ENCODE measurements around the gene NPAS2. TPM values are rescaled to one million over a fixed set of nuclear protein-coding genes. Genes with fewer than 3 reads are reported as not detected.
A peak's percentile ranks its signal among the peaks of the same experiment; 100 is the strongest.

Gene NPAS2
- total RNA-seq, 2 donors from 2014 or later, result 4.6 to 5.9 TPM

DNA sequence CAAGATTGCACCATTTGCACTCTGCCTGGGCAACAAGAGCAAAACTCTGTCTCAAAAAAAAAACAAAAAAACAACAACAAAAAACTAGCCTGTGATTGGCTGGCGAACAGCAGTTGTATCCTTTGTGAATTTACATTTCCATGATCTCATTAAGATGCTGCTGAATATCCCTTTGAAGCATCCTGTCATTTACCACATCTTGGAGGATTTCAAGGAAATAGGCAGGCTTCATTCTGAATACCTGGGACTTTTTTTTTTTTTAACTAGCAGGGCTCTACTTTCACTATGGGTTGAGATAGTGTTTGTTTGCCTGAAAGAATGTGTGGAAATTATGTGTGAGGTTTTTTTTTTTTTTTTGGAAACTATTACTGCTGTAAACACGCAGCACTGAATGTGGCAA, 132.6 kb downstream of the NPAS2 start:
- ATAC-seq, result no peak
- Mint-ChIP-seq H3K27ac (no peak overlapping the region), H3K27me3 (peaks cover 7% of the 10 kb centered on the region), H3K36me3 (ENCODE audit: low read depth) (peaks cover 9% of the 10 kb centered on the region), H3K4me1 (peaks cover 2% of the 10 kb centered on the region), H3K4me3 (no peak overlapping the region)
- no peaks in the 10 kb centered on the region for H3K9me3 ChIP-seq (ENCODE audit: control insufficient read depth, low read length, poor library complexity, severe bottlenecking)
- DNase-seq, result no peak

DNA sequence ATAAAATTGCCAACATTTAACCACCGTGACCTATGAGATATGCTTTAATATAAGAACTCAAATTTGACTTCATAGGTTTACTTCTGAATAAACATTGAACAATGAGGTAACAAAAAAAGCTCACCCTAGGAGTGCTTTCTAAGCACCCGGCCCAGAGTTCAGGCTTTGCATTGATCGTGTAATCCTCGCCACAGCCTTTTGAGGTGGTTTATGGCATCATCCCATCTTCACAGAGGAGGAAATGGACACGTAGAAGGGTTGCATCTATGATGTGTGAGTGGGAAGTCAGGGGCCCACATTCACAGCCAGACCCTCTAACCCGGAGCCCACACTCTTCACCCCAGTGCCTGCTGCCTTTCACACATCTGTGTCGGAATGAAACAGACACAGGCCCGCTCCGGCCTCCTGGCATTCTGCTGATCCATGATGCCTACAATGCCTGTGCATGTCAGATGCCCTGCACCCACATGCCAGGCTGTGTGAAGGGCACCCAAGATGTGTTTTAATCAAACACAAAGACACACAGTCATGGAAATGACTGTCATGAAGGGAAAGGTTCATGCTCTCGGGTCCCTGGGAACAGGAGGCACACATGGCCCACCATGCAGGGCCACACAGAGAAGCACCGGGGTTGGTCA, 133.6 kb downstream of the NPAS2 start:
- ATAC-seq (peak; percentile 63), DNase-seq (no peak)
- Mint-ChIP-seq H3K27me3 (peaks cover 7% of the 10 kb centered on the region), H3K4me3 (no peak overlapping the region), H3K27ac (no peak overlapping the region), H3K4me1 (peaks cover 2% of the 10 kb centered on the region), H3K36me3 (ENCODE audit: low read depth) (peaks cover 9% of the 10 kb centered on the region)
- no peaks in the 10 kb centered on the region for H3K9me3 ChIP-seq (ENCODE audit: control insufficient read depth, low read length, poor library complexity, severe bottlenecking)

DNA sequence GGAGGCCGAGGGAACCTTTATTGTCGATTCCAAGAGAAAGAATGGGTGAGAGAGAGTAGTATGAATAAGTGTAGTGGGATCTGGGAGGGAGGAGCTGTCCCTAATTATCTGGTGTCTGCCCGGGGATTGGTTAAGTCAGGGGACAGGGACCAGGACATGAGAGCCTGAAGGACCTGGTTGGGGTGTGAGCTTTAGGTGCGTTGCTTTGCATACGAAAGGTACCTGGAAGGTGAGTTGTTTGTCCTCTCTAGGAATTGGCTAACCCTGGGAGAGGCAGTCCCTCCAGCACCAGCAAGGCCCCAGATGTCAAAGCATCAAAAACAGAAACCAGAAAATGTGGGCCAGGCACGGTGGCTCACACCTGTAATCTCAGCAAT, 134.1 kb downstream of the NPAS2 start:
- DNase-seq, result no peak
- Mint-ChIP-seq H3K27me3 (peaks cover 7% of the 10 kb centered on the region), H3K4me3 (no peak overlapping the region), H3K36me3 (ENCODE audit: low read depth) (peaks cover 9% of the 10 kb centered on the region), H3K27ac (no peak overlapping the region), H3K4me1 (peaks cover 2% of the 10 kb centered on the region)
- no peak for ATAC-seq
- H3K9me3 ChIP-seq (ENCODE audit: control insufficient read depth, low read length, poor library complexity, severe bottlenecking), result no peaks in the 10 kb centered on the region

DNA sequence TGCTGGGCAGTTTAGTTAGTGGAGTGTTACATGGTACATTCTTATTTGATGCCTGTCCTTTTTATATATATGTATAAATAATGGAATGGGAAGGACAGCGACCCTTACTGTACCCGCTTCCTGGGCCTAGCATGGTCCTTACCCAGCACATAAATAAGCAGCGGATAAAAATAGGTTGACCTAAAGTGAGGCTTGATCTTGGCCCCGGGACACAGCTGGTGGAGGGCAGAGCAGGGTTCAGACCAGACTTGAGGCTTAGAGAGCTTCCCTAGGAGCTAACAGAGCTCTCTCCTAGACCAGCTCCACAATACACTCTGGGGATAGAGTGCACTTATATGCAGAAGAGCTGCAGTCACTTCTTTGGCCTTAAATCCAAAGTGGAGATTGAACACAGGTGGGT, 135.3 kb downstream of the NPAS2 start:
- Mint-ChIP-seq H3K4me3 (no peak overlapping the region), H3K4me1 (peaks cover 5% of the 10 kb centered on the region), H3K27me3 (peaks cover 7% of the 10 kb centered on the region), H3K36me3 (ENCODE audit: low read depth) (peaks cover 9% of the 10 kb centered on the region), H3K27ac (no peak overlapping the region)
- DNase-seq, result no peak
- no peak for ATAC-seq
- no peaks in the 10 kb centered on the region for H3K9me3 ChIP-seq (ENCODE audit: control insufficient read depth, low read length, poor library complexity, severe bottlenecking)

DNA sequence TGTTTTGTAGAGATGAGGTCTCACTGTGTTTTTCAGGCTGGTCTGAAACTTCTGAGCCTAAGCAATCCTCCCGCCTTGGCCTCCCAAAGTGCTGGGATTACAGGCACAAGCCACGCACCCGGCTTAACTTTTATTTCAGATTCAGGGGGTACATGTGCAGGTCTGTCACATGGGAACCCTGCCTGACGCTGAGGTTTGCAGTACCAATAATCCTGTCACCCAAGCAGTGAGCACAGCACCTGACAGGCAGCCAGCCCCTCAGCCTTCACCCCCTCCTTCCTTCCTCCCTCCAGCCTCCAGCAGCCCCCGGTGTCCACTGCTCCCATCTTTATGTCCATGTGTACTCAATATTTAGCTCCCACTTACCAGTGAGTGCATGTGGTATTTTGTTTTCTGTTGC, 136.1 kb downstream of the NPAS2 start:
- no peaks in the 10 kb centered on the region for H3K9me3 ChIP-seq (ENCODE audit: control insufficient read depth, low read length, poor library complexity, severe bottlenecking)
- ATAC-seq, result no peak
- Mint-ChIP-seq H3K4me1 (peaks cover 5% of the 10 kb centered on the region), H3K4me3 (no peak overlapping the region), H3K27ac (no peak overlapping the region), H3K36me3 (ENCODE audit: low read depth) (peaks cover 7% of the 10 kb centered on the region), H3K27me3 (peaks cover 7% of the 10 kb centered on the region)
- DNase-seq, result no peak

DNA sequence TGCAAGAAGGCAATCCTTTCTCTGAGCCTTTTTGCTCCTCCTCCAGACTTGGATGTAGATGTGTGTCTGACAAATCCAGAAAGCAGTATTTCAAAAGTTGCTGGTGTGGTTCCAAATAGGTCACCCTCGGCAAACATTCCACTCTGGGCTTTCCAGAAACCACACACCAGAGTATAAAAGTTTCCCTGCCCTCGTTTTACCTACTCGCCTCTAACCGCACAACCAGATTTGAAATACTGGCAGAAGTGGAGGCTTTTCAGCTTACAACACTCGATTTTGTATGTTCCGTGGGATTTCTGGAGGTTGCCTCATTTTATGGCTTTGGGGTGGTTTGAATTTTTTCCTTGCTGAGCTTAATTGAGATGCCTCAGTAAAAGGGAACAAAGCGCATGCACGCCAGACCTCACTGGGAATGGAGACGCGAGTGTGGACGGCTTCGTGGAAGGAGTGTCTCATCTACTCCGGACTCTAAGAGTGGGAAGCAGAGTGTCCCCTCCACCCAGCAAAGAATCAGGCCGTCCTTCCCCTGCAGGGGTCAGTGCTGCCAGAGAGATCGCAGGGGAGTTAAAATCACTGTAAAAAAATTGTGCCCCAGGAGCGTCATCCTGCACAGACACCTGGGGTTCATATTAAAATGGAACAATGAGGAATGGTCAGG, 138.2 kb downstream of the NPAS2 start:
- ATAC-seq (no peak), DNase-seq (no peak)
- no peak overlapping the region for H3K27ac Mint-ChIP-seq
- H3K4me1 Mint-ChIP-seq, result peaks cover 5% of the 10 kb centered on the region
- peaks cover 7% of the 10 kb centered on the region for H3K27me3 Mint-ChIP-seq
- H3K9me3 ChIP-seq (ENCODE audit: control insufficient read depth, low read length, poor library complexity, severe bottlenecking), result no peaks in the 10 kb centered on the region
- H3K4me3 Mint-ChIP-seq, result no peak overlapping the region
- H3K36me3 Mint-ChIP-seq (ENCODE audit: low read depth), result peaks cover 5% of the 10 kb centered on the region

- peaks cover 3% of the 10 kb centered on the region for H3K36me3 Mint-ChIP-seq (ENCODE audit: low read depth)
- ATAC-seq, result no peak
Measured at GRCh38 chr2:100959225-100959880, 139.4 kb downstream of the NPAS2 start.

DNA sequence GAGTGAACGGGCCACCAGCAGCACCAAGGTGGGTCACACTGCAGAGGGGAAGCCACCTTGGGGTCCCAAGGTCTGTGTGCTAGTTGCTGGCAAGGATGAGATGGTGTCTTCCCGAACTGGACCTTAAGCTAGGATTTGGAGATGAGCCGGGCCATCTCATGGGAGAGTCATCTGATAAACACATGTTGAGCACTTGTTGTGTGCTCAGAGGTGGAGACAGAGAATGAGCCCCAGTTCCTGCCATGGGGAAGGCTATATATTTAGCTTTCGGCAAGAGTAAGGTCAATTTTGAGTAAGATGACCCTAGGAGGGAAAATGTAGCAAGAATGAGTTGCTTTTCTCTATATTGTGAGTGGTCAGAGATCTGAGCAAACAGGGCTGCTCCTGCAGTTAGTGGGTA, 140.7 kb downstream of the NPAS2 start:
- ATAC-seq (no peak), DNase-seq (no peak)
- Mint-ChIP-seq H3K27ac (no peak overlapping the region), H3K27me3 (peaks cover 7% of the 10 kb centered on the region), H3K4me1 (peaks cover 5% of the 10 kb centered on the region), H3K4me3 (no peak overlapping the region), H3K36me3 (ENCODE audit: low read depth) (peaks cover 3% of the 10 kb centered on the region)
- H3K9me3 ChIP-seq (ENCODE audit: control insufficient read depth, low read length, poor library complexity, severe bottlenecking), result no peaks in the 10 kb centered on the region

More at GRCh38 chr2:100959225-100959880, 139.4 kb downstream of the NPAS2 start:
- H3K27ac Mint-ChIP-seq, result no peak overlapping the region
- DNase-seq, result no peak
- H3K4me1 Mint-ChIP-seq, result peaks cover 5% of the 10 kb centered on the region
- peaks cover 7% of the 10 kb centered on the region for H3K27me3 Mint-ChIP-seq
- no peak overlapping the region for H3K4me3 Mint-ChIP-seq
- H3K9me3 ChIP-seq (ENCODE audit: control insufficient read depth, low read length, poor library complexity, severe bottlenecking), result no peaks in the 10 kb centered on the region

GRCh38 chr2:100962366-100963025, 142.6 kb downstream of the NPAS2 start:
- Mint-ChIP-seq H3K4me1 (peaks cover 7% of the 10 kb centered on the region), H3K4me3 (no peak overlapping the region), H3K36me3 (ENCODE audit: low read depth) (no peaks in the 10 kb centered on the region), H3K27me3 (no peaks in the 10 kb centered on the region), H3K27ac (no peak overlapping the region)
- H3K9me3 ChIP-seq (ENCODE audit: control insufficient read depth, low read length, poor library complexity, severe bottlenecking), result no peaks in the 10 kb centered on the region
- no peak for ATAC-seq
- DNase-seq, result no peak

DNA sequence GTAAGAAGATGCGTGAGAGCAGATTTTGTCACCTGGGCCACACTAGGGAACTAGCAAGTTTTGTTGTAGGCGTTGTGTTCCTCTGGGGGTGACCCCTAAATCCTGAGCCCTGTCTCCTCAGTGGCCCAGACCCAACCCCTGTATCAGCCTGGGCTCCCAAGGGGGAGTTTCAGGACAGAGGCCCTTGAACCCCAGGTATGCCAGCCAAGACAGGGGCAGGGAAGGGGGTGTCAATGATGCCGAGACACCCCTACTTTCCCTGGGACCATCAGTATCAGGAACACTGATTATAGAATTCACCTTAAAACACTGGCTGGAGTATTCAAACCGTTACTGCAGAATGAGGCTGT, 143.1 kb downstream of the NPAS2 start:
- H3K27me3 Mint-ChIP-seq, result no peaks in the 10 kb centered on the region
- H3K36me3 Mint-ChIP-seq (ENCODE audit: low read depth), result no peaks in the 10 kb centered on the region
- ATAC-seq (no peak), DNase-seq (no peak)
- no peak overlapping the region for H3K4me3 Mint-ChIP-seq
- H3K27ac Mint-ChIP-seq, result no peak overlapping the region
- peaks cover 7% of the 10 kb centered on the region for H3K4me1 Mint-ChIP-seq
- no peaks in the 10 kb centered on the region for H3K9me3 ChIP-seq (ENCODE audit: control insufficient read depth, low read length, poor library complexity, severe bottlenecking)

GRCh38 chr2:100964222-100964621, 144.3 kb downstream of the NPAS2 start:
- Mint-ChIP-seq H3K4me1 (peaks cover 7% of the 10 kb centered on the region), H3K4me3 (peak overlapping the region; percentile 9), H3K27me3 (no peaks in the 10 kb centered on the region), H3K36me3 (ENCODE audit: low read depth) (no peaks in the 10 kb centered on the region), H3K27ac (no peak overlapping the region)
- H3K9me3 ChIP-seq (ENCODE audit: control insufficient read depth, low read length, poor library complexity, severe bottlenecking), result no peaks in the 10 kb centered on the region
- DNase-seq, result no peak
- ATAC-seq, result no peak

- Mint-ChIP-seq H3K27me3 (no peaks in the 10 kb centered on the region), H3K4me3 (no peak overlapping the region)
- DNase-seq, result no peak
Measured at GRCh38 chr2:100964681-100965169, 144.8 kb downstream of the NPAS2 start.

DNA sequence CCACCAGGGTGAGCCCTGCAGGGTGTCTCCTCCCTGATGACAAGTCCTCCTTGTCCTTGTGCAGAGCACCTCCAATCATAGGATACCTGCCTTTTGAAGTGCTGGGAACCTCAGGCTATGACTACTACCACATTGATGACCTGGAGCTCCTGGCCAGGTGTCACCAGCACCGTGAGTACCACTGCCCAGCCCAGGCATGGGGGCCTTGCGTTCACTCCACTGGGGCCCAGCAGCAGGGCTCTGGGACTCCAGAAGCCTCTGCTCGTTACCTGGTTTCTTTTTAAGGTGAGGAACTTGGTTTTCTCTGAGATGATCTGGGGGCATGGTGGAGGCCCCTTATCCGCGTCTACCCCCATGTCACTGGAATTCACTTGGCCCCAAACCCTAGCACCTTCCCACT, 145.7 kb downstream of the NPAS2 start:
- Mint-ChIP-seq H3K36me3 (ENCODE audit: low read depth) (no peaks in the 10 kb centered on the region), H3K4me1 (peaks cover 4% of the 10 kb centered on the region), H3K27me3 (no peaks in the 10 kb centered on the region), H3K27ac (no peak overlapping the region), H3K4me3 (no peak overlapping the region)
- no peak for DNase-seq
- no peaks in the 10 kb centered on the region for H3K9me3 ChIP-seq (ENCODE audit: control insufficient read depth, low read length, poor library complexity, severe bottlenecking)
- ATAC-seq, result no peak

More at GRCh38 chr2:100964681-100965169, 144.8 kb downstream of the NPAS2 start:
- Mint-ChIP-seq H3K4me1 (peaks cover 6% of the 10 kb centered on the region), H3K36me3 (ENCODE audit: low read depth) (no peaks in the 10 kb centered on the region), H3K27ac (no peak overlapping the region)
- no peak for ATAC-seq
- H3K9me3 ChIP-seq (ENCODE audit: control insufficient read depth, low read length, poor library complexity, severe bottlenecking), result no peaks in the 10 kb centered on the region

All from T-helper 17 cell (primary cell).